Fibroblast of upper back skin (primary cell): ENCODE data around the gene SELENOW.
"Not testable (repeated sequence)": the region's sequence is repeated elsewhere in the genome, so short reads cannot be mapped to it uniquely, and the experiment has no call there.

Experiments used
- DNase-seq: peaks from one replicate; pipeline ENCODE4 v3.0.0-alpha.2; 2013

Gene SELENOW

GRCh38 chr19:47756953-47757608 lies 21.4 kb upstream of the SELENOW start:
- DNase-seq = no peak

GRCh38 chr19:47757617-47758442 lies 20.7 kb upstream of the SELENOW start:
- DNase-seq = no peak

GRCh38 chr19:47758443-47758804 lies 20.1 kb upstream of the SELENOW start:
- DNase-seq = no peak

GRCh38 chr19:47760632-47760999 lies 17.9 kb upstream of the SELENOW start:
- no peak for DNase-seq

GRCh38 chr19:47761566-47761965 lies 16.9 kb upstream of the SELENOW start:
- DNase-seq = no peak

GRCh38 chr19:47762151-47762550 lies 16.4 kb upstream of the SELENOW start:
- no peak for DNase-seq

- DNase-seq = no peak
Measured at GRCh38 chr19:47762615-47763308, 15.7 kb upstream of the SELENOW start.

- DNase-seq = not testable (repeated sequence)
Measured at GRCh38 chr19:47764705-47765104, 13.8 kb upstream of the SELENOW start.

GRCh38 chr19:47765523-47766358 lies 12.8 kb upstream of the SELENOW start:
- DNase-seq = peak; percentile 50

- DNase-seq = no peak
Measured at GRCh38 chr19:47766359-47766620, 12.2 kb upstream of the SELENOW start.

GRCh38 chr19:47766670-47767069 lies 11.8 kb upstream of the SELENOW start:
- DNase-seq = peak; percentile 24

GRCh38 chr19:47767349-47767748 lies 11.2 kb upstream of the SELENOW start:
- DNase-seq = no peak

- no peak for DNase-seq
Measured at GRCh38 chr19:47768604-47769003, 9.9 kb upstream of the SELENOW start.

GRCh38 chr19:47769534-47769933 lies 9.0 kb upstream of the SELENOW start:
- DNase-seq = no peak

- DNase-seq = not testable (repeated sequence)
Measured at GRCh38 chr19:47771291-47771690, 7.2 kb upstream of the SELENOW start.

GRCh38 chr19:47776568-47776967 lies 1.9 kb upstream of the SELENOW start:
- DNase-seq = no peak

GRCh38 chr19:47777245-47778048 lies 1.1 kb upstream of the SELENOW start:
- not testable (repeated sequence) for DNase-seq

GRCh38 chr19:47778954-47779351 lies 450 bp downstream of the SELENOW start:
- DNase-seq = no peak

GRCh38 chr19:47779524-47780214 lies 1.2 kb downstream of the SELENOW start:
- DNase-seq = no peak

GRCh38 chr19:47780215-47780551 lies 1.7 kb downstream of the SELENOW start:
- no peak for DNase-seq

GRCh38 chr19:47781590-47782262 lies 3.2 kb downstream of the SELENOW start:
- DNase-seq = no peak
